Common myeloid progenitor, CD34-positive (primary cell): ENCODE results near the gene GRIA1.

Experiments used
- CTCF ChIA-PET: fragments of 350-600 bp; sonication (Branson Sonifier 250); formaldehyde crosslinking; loops from one replicate; lab custom pipeline; 2021; ENCODE audit warnings: antibody characterized with exemption; lab: Charles Lee
- POLR2A ChIA-PET: fragments of 350-600 bp; sonication (Branson Sonifier 250); formaldehyde crosslinking; loops from one replicate; lab custom pipeline; 2021; ENCODE audit warnings: antibody characterized with exemption; lab: Charles Lee
- DNase-seq, 3 donors: peaks; one replicate each; pipeline versions ENCODE4 v3.0.0 to v3.0.0-alpha.2; 2013
- H3K27ac ChIP-seq, 2 experiments: 1 replicate in 1 of 2; 2 replicates in 1 of 2; pipeline ENCODE4 v1.7.0; 2013; ENCODE audit warnings: inconsistent platforms in 2 of 2, low read length in 2 of 2, mild to moderate bottlenecking in 2 of 2, low read depth in 1 of 2, moderate library complexity in 1 of 2; ENCODE audit not compliant: severe bottlenecking in 2 of 2, insufficient read depth in 1 of 2, poor library complexity in 1 of 2
- H3K27me3 ChIP-seq, 5 experiments: replicated peaks in 2 of 5; 1 replicate in 3 of 5; 2 replicates in 2 of 5; pipeline versions ENCODE4 v1.6.1 to v1.7.0; 2013; ENCODE audit warnings: low read length in 4 of 5, mild to moderate bottlenecking in 2 of 5, moderate library complexity in 2 of 5, inconsistent platforms in 1 of 5; ENCODE audit not compliant: insufficient read depth in 5 of 5, control insufficient read depth in 4 of 5
- H3K36me3 ChIP-seq, 4 experiments: 1 replicate in 2 of 4; 2 replicates in 2 of 4; pipeline versions ENCODE4 v1.6.1 to v1.7.0; 2013; ENCODE audit warnings: low read length in 3 of 4, control low read depth in 1 of 4, mild to moderate bottlenecking in 1 of 4; ENCODE audit not compliant: control insufficient read depth in 4 of 4, insufficient read depth in 4 of 4
- H3K4me1 ChIP-seq, 4 experiments: 1 replicate in 3 of 4; 2 replicates in 1 of 4; pipeline versions ENCODE4 v1.6.1 to v1.7.1; 2013; ENCODE audit warnings: low read length in 3 of 4, mild to moderate bottlenecking in 3 of 4, control low read depth in 1 of 4, inconsistent platforms in 1 of 4, moderate library complexity in 1 of 4; ENCODE audit not compliant: control insufficient read depth in 4 of 4, insufficient read depth in 4 of 4; ENCODE audit errors: control extremely low read depth in 1 of 4
- H3K4me3 ChIP-seq, 7 experiments: 1 replicate in 4 of 7; 2 replicates in 3 of 7; pipeline versions ENCODE4 v1.5.1 to v1.7.0; 2013; ENCODE audit warnings: mild to moderate bottlenecking in 7 of 7, low read length in 6 of 7, moderate library complexity in 6 of 7, inconsistent platforms in 2 of 7, low read depth in 2 of 7, control low read depth in 1 of 7; ENCODE audit not compliant: insufficient read depth in 4 of 7, control insufficient read depth in 1 of 7; ENCODE audit errors: extremely low read depth in 1 of 7
- H3K9me3 ChIP-seq, 5 experiments: 1 replicate in 4 of 5; 2 replicates in 1 of 5; pipeline versions ENCODE4 v1.6.1 to v1.7.1; 2013; ENCODE audit warnings: low read length in 4 of 5, mild to moderate bottlenecking in 2 of 5, inconsistent platforms in 1 of 5, low read depth in 1 of 5, moderate library complexity in 1 of 5; ENCODE audit not compliant: control insufficient read depth in 4 of 5, insufficient read depth in 2 of 5; ENCODE audit errors: control extremely low read depth in 1 of 5
- WGBS: methylation state at CpG from one replicate; pipeline ENCODE4 v1.1.5; 2013; ENCODE audit not compliant: insufficient coverage; 5-methylcytosine and 5-hydroxymethylcytosine counted together

Gene GRIA1

GRCh38 chr5:153459051-153459743 lies 31.3 kb upstream of the GRIA1 start:
- DNase-seq: no peak
- no peaks in the 10 kb centered on the region for H3K9me3 ChIP-seq
- ChIA-PET POLR2A (no interaction called here), CTCF (no interaction called here)
- H3K27ac ChIP-seq: no peak overlapping the region
- H3K27me3 ChIP-seq: peaks cover 0 to 2% (median 0%) of the 10 kb centered on the region in 5 experiments
- H3K4me1 ChIP-seq: no peaks in the 10 kb centered on the region
- H3K4me3 ChIP-seq: no peak overlapping the region
- H3K36me3 ChIP-seq: no peaks in the 10 kb centered on the region

DNA sequence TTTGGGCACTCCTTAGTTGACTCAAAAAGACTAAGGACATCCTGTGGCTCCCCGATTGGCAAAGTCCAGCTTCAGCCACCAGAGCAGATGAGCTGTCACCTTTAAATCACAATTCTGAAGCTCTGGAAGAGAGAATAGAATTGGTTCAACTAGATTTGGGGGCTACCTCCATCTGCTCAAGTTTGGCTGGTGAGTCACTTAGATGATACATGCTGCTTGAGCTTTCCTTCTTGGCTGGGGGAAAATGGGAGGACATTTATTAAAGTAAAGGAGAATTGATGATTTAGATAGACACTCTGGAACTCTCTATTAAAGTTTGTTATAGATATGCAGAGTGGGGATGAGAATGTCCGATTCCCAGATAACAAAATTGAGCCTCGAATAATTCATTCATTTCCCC lies 30.0 kb upstream of the GRIA1 start:
- DNase-seq: no peak
- H3K4me1 ChIP-seq: no peaks in the 10 kb centered on the region
- H3K27me3 ChIP-seq: peaks cover 0 to 2% (median 0%) of the 10 kb centered on the region in 5 experiments
- no peaks in the 10 kb centered on the region for H3K9me3 ChIP-seq
- POLR2A ChIA-PET: no interaction called here
- 100% methylated on average over 1 of the region's 3 CpGs for WGBS
- no peak overlapping the region for H3K4me3 ChIP-seq
- CTCF ChIA-PET: no interaction called here
- no peak overlapping the region for H3K27ac ChIP-seq
- H3K36me3 ChIP-seq: no peaks in the 10 kb centered on the region

- POLR2A ChIA-PET: no interaction called here
- no peak overlapping the region for H3K27ac ChIP-seq
- H3K4me3 ChIP-seq: no peak overlapping the region
- WGBS: 93% methylated on average over 2 of the region's 2 CpGs
- DNase-seq: no peak
- CTCF ChIA-PET: no interaction called here
- H3K27me3 ChIP-seq: peaks cover 0 to 2% (median 0%) of the 10 kb centered on the region in 5 experiments
- H3K9me3 ChIP-seq: no peaks in the 10 kb centered on the region
- no peaks in the 10 kb centered on the region for H3K4me1 ChIP-seq
- H3K36me3 ChIP-seq: no peaks in the 10 kb centered on the region
Measured at GRCh38 chr5:153461341-153461740, 29.1 kb upstream of the GRIA1 start.

DNA sequence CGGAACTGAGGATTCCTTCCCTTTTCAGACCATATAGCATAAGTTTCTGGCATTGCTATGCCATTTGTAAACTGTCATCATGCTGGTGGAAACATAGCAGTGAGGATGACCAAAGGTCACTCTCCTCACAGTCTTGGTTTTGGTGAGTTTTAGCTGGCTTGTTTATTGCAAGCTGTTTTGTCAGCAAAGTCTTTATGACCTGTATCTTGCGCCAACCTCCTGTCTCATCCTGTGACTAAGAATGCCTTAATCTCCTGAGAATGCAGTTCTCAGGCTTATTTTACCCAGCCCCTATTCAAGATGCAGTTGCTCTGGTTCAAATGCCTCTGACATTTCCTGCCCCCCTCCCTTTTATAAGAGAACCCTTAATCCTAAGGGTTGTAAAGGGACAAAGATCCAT lies 26.7 kb upstream of the GRIA1 start:
- H3K4me3 ChIP-seq: no peak overlapping the region
- H3K36me3 ChIP-seq: no peaks in the 10 kb centered on the region
- POLR2A ChIA-PET: no interaction called here
- no peak for DNase-seq
- CTCF ChIA-PET: no interaction called here
- no peaks in the 10 kb centered on the region for H3K4me1 ChIP-seq
- H3K9me3 ChIP-seq: no peaks in the 10 kb centered on the region
- WGBS: 67% methylated on average over 1 of the region's 2 CpGs
- H3K27me3 ChIP-seq: peaks cover 0 to 2% (median 0%) of the 10 kb centered on the region in 5 experiments
- no peak overlapping the region for H3K27ac ChIP-seq

DNA sequence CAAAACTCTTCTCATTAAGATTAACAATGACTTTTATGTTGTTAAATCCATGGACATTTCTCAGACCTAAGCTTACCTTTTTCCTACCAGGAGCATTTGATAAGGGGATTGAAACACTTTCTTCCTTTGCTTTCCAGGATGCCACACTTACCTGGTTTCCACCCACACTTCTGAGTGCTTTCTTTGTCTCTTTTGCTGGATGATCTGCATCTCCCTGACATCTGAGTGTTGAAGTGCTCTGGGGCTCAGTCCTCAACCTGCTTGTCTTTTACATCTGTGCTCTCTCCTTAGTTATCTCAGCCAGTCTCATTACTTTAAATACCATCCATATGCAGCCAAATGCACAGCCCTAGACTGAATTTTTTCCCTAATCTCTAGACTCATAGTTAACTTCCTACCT lies 22.9 kb upstream of the GRIA1 start:
- Histone ChIP-seq H3K4me1 (no peaks in the 10 kb centered on the region), H3K36me3 (no peaks in the 10 kb centered on the region), H3K9me3 (no peaks in the 10 kb centered on the region), H3K4me3 (no peak overlapping the region), H3K27me3 (peaks cover 0 to 2% (median 0%) of the 10 kb centered on the region in 5 experiments), H3K27ac (no peak overlapping the region)
- CTCF ChIA-PET: no interaction called here
- POLR2A ChIA-PET: no interaction called here
- no peak for DNase-seq

GRCh38 chr5:153469423-153469822 lies 21.0 kb upstream of the GRIA1 start:
- H3K4me3 ChIP-seq: no peak overlapping the region
- WGBS: 93% methylated on average over 3 of the region's 3 CpGs
- H3K27me3 ChIP-seq: peaks cover 0 to 2% (median 0%) of the 10 kb centered on the region in 5 experiments
- DNase-seq: no peak
- H3K9me3 ChIP-seq: no peaks in the 10 kb centered on the region
- ChIA-PET CTCF (no interaction called here), POLR2A (no interaction called here)
- H3K4me1 ChIP-seq: no peaks in the 10 kb centered on the region
- H3K36me3 ChIP-seq: no peaks in the 10 kb centered on the region
- no peak overlapping the region for H3K27ac ChIP-seq

GRCh38 chr5:153470736-153471135 lies 19.7 kb upstream of the GRIA1 start:
- 80% methylated on average over 1 of the region's 4 CpGs for WGBS
- CTCF ChIA-PET: no interaction called here

More at GRCh38 chr5:153470736-153471135, 19.7 kb upstream of the GRIA1 start:
- no peak overlapping the region for H3K4me3 ChIP-seq
- no peaks in the 10 kb centered on the region for H3K36me3 ChIP-seq
- no peaks in the 10 kb centered on the region for H3K4me1 ChIP-seq
- POLR2A ChIA-PET: no interaction called here
- H3K27me3 ChIP-seq: peaks cover 0 to 2% (median 0%) of the 10 kb centered on the region in 5 experiments
- H3K9me3 ChIP-seq: no peaks in the 10 kb centered on the region
- DNase-seq: no peak
- no peak overlapping the region for H3K27ac ChIP-seq
